ENCODE data around the gene TYRO3. TPM values are rescaled to one million over a fixed set of nuclear protein-coding genes. Genes with fewer than 3 reads are reported as not detected.
A peak's percentile ranks its signal among the peaks of the same experiment; 100 is the strongest.

Gene TYRO3
- total and polyA plus RNA-seq, 2 of the 13 experiments (the other 11 are each of a cell fraction or from before 2014, with no cell fraction given) = 24.0 to 43.6 TPM

DNA sequence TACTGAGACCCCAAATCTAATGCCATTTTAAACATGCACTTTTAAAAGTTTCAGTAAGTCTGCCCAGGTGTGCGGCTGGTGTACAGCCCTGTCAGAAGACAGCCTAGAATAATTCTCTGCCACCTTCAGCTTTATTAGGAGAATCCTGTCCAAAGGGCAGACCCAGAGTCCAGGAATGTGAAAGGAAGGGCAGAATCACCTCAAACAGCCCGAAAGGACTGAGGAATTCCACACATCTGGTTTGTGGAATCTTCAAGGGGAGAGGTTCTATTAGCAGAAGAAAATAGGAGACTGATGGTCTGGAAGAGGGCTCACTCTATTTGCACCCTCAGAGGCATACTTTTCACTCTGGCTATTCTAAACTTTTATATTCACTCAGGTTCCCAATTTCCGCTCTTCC is 46.6 kb downstream of the TYRO3 start:
- Histone ChIP-seq H3K27me3 (ENCODE audit: control insufficient read depth in 1 of 2, insufficient read depth in 2 of 2, low read length in 2 of 2) (no peaks in the 10 kb centered on the region), H3K9me3 (ENCODE audit: low read length) (no peaks in the 10 kb centered on the region), H4K20me1 (ENCODE audit: insufficient read depth, low read length) (no peaks in the 10 kb centered on the region), H3K36me3 (replicated peaks in 1 of 2; ENCODE audit: control insufficient read depth in 1 of 2, insufficient read depth in 2 of 2, low read length in 2 of 2) (no peaks in the 10 kb centered on the region), H3K79me2 (ENCODE audit: insufficient read depth, low read length) (no peaks in the 10 kb centered on the region), H3K4me2 (ENCODE audit: low read depth, low read length) (peak overlapping the region; percentile 36), H3K4me1 (ENCODE audit: insufficient read depth, low read length) (peaks cover 33% of the 10 kb centered on the region), H3K4me3 (replicated peaks in 1 of 3; ENCODE audit: insufficient read depth in 1 of 3, low read depth in 2 of 3, low read length in 3 of 3) (no peak overlapping the region), H3K27ac (ENCODE audit: extremely low read length, insufficient read depth, low read length) (no peak overlapping the region), H2AFZ (ENCODE audit: low read length) (no peak overlapping the region), H3K9ac (ENCODE audit: insufficient read depth, low read depth, low read length) (no peak overlapping the region)
- no TSS peak for BruUV-seq (replicated peaks)
- in situ Hi-C loops (cut with HindIII; ENCODE audit: extremely low pct_ligation_motif_present, low pct_unique_long_range_greater_than_20kb) = no loop called here
- DNase-seq (ENCODE audit: low spot score) (peak; percentile 42), FAIRE-seq (no peak), ATAC-seq (no peak)
- ChIA-PET POLR2A (interaction anchor here (0.6 to 3.8 kb wide), 3 partner anchors 14 to 62 kb away, joined by 3 to 16 read pairs (median 3); no protein-coding TSS in a partner anchor), CTCF (ENCODE audit: low intra/inter-chr PET ratio, low total read pairs) (no interaction called here)
- intact Hi-C loops (cut with micrococcal nuclease; ENCODE audit: unreplicated experiment) = loop anchor here (2.0 kb wide), 1 partner anchor 15 kb away; no protein-coding TSS in a partner anchor
- WGBS (ENCODE audit: low lambda C conversion rate) = 12% methylated on average over 3 of the region's 3 CpGs
- TF ChIP-seq, protein P1, sequence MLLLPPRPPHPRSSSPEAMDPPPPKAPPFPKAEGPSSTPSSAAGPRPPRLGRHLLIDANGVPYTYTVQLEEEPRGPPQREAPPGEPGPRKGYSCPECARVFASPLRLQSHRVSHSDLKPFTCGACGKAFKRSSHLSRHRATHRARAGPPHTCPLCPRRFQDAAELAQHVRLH (CRISPR knock-in tag; IDR thresholded peaks at IDR 0.05; ENCODE audit: borderline replicate concordance, low read depth) = no peak
- peak; percentile 27 for TF ChIP-seq HNF4A (CRISPR knock-in tag; IDR thresholded peaks at IDR 0.05)

- H4K20me1 ChIP-seq (ENCODE audit: insufficient read depth, low read length) = no peaks in the 10 kb centered on the region
- H3K9ac ChIP-seq (ENCODE audit: insufficient read depth, low read depth, low read length) = no peak overlapping the region
- ATAC-seq (no peak), FAIRE-seq (no peak), DNase-seq (ENCODE audit: low spot score) (no peak)
- no peaks in the 10 kb centered on the region for H3K36me3 ChIP-seq (replicated peaks in 1 of 2; ENCODE audit: control insufficient read depth in 1 of 2, insufficient read depth in 2 of 2, low read length in 2 of 2)
- in situ Hi-C loops (cut with HindIII; ENCODE audit: extremely low pct_ligation_motif_present, low pct_unique_long_range_greater_than_20kb) = no loop called here
- ChIA-PET POLR2A (no interaction called here), CTCF (ENCODE audit: low intra/inter-chr PET ratio, low total read pairs) (no interaction called here)
- H3K4me1 ChIP-seq (ENCODE audit: insufficient read depth, low read length) = peaks cover 33% of the 10 kb centered on the region
- H3K9me3 ChIP-seq (ENCODE audit: low read length) = no peaks in the 10 kb centered on the region
- H3K27ac ChIP-seq (ENCODE audit: extremely low read length, insufficient read depth, low read length) = no peak overlapping the region
- H3K4me3 ChIP-seq (replicated peaks in 1 of 3; ENCODE audit: insufficient read depth in 1 of 3, low read depth in 2 of 3, low read length in 3 of 3) = no peak overlapping the region
- no peak overlapping the region for H2AFZ ChIP-seq (ENCODE audit: low read length)
- no peaks in the 10 kb centered on the region for H3K27me3 ChIP-seq (ENCODE audit: control insufficient read depth in 1 of 2, insufficient read depth in 2 of 2, low read length in 2 of 2)
- no peak for TF ChIP-seq SALL2 (CRISPR knock-in tag; IDR thresholded peaks at IDR 0.05)
- 35% methylated on average over 1 of the region's 1 CpG for WGBS (ENCODE audit: low lambda C conversion rate)
- no TSS peak for BruUV-seq (replicated peaks)
- H3K4me2 ChIP-seq (ENCODE audit: low read depth, low read length) = no peak overlapping the region
- intact Hi-C loops (cut with micrococcal nuclease; ENCODE audit: unreplicated experiment) = no loop called here
- H3K79me2 ChIP-seq (ENCODE audit: insufficient read depth, low read length) = no peaks in the 10 kb centered on the region
Observed at GRCh38 chr15:41606997-41607396, 48.0 kb downstream of the TYRO3 start.

All from HepG2 (cell line).